ENCODE results near the gene DRC3.
A peak's percentile ranks its signal among the peaks of the same experiment; 100 is the strongest.

Gene DRC3

DNA sequence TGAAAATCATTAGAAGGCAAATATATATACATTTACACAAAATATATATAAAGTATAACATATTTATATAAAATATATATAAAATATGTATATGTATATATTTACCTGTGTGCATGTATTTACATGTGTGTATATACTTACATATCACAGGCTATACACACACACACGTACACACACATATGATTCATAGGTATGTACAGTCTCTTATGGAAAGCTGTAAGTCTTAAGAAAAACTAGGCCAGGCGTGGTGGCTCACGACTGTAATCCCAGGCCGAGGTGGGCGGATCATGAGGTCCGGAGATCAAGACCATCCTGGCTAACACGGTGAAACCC lies 15.1 kb upstream of the DRC3 start:
- peaks cover 26% of the 10 kb centered on the region for H3K4me1 ChIP-seq
- no peak overlapping the region for H3K27ac ChIP-seq
- H3K9me3 ChIP-seq (ENCODE audit: control insufficient read depth, low read length), result no peaks in the 10 kb centered on the region
- no peaks in the 10 kb centered on the region for H3K36me3 ChIP-seq (ENCODE audit: control insufficient read depth, insufficient read depth, low read length)
- H2AFZ ChIP-seq, result no peak overlapping the region
- H3K4me3 ChIP-seq (ENCODE audit: low read depth, low read length), result no peak overlapping the region
- H3K27me3 ChIP-seq (ENCODE audit: control insufficient read depth, insufficient read depth, low read length), result no peaks in the 10 kb centered on the region
- no peak overlapping the region for H3K9ac ChIP-seq
- peaks cover 50% of the 10 kb centered on the region for H3K79me2 ChIP-seq
- no peak overlapping the region for H3K4me2 ChIP-seq (ENCODE audit: low read length)
- TF ChIP-seq, protein P1, sequence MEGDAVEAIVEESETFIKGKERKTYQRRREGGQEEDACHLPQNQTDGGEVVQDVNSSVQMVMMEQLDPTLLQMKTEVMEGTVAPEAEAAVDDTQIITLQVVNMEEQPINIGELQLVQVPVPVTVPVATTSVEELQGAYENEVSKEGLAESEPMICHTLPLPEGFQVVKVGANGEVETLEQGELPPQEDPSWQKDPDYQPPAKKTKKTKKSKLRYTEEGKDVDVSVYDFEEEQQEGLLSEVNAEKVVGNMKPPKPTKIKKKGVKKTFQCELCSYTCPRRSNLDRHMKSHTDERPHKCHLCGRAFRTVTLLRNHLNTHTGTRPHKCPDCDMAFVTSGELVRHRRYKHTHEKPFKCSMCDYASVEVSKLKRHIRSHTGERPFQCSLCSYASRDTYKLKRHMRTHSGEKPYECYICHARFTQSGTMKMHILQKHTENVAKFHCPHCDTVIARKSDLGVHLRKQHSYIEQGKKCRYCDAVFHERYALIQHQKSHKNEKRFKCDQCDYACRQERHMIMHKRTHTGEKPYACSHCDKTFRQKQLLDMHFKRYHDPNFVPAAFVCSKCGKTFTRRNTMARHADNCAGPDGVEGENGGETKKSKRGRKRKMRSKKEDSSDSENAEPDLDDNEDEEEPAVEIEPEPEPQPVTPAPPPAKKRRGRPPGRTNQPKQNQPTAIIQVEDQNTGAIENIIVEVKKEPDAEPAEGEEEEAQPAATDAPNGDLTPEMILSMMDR (IDR thresholded peaks at IDR 0.05), result no peak

DNA sequence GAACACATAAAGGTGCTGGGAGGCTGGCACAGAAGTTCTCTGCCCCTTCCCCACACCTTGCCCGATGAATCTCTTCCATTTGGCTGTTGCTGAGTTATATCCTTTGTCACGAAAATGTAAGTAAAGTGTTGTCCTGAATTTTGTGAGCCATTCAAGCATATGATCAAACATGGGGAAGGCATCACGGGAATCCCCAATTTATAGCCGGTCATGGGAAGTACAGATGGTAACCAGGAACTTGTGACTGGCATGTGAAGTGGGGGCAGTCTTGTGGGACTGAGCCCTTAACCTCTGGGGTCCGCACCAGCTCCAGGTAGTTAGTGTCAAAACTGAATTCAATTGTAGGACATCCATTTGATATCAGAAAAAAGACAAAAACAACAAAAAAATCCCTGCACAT lies 13.7 kb upstream of the DRC3 start:
- H3K4me3 ChIP-seq (ENCODE audit: low read depth, low read length), result no peak overlapping the region
- H3K9me3 ChIP-seq (ENCODE audit: control insufficient read depth, low read length), result no peaks in the 10 kb centered on the region
- no peak overlapping the region for H2AFZ ChIP-seq
- no peaks in the 10 kb centered on the region for H3K27me3 ChIP-seq (ENCODE audit: control insufficient read depth, insufficient read depth, low read length)
- TF ChIP-seq, protein P1 (IDR thresholded peaks at IDR 0.05), result no peak
- peaks cover 26% of the 10 kb centered on the region for H3K4me1 ChIP-seq
- H3K9ac ChIP-seq, result no peak overlapping the region
- no peaks in the 10 kb centered on the region for H3K36me3 ChIP-seq (ENCODE audit: control insufficient read depth, insufficient read depth, low read length)
- H3K27ac ChIP-seq, result peak overlapping the region; percentile 46
- H3K4me2 ChIP-seq (ENCODE audit: low read length), result peak overlapping the region; percentile 9
- H3K79me2 ChIP-seq, result peaks cover 39% of the 10 kb centered on the region

DNA sequence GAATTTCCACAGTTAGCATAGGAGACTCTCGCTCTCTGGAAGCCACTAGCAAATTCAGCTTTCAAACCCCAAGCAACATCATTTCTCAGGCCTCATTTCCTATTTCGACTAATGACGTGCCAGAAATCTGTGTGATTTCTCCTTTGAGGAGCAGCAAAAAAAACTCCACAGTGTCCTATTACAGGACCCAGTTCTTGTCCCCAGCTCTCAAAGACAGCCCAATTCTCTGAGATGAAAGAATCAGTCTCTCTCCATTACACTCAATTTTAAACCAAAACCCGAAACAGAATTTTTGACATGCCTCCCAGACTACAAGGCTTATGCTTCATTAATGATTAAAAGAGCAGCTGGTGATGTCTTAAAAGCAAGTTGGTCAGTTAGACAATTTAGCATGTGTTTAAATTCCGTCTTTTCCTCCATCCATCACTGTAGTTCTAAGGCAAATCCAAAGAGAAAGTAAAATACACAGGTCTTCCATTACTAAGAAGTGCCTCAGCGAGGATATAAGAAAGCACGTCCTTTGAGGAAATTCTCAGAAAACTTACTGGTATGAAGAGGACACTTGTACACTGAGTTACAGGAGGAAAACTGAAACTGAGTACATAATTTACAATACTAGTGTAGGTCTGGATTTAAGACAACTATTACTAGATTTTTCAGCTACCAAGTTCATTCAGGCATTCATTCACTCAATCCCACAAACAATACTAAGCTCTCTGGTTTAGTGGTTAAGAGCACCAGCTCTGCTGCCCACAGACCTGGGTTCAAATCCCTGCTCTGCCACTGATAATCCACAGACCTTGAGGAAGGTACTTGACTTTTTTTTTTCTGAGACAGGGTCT lies 12.9 kb upstream of the DRC3 start:
- TF ChIP-seq, protein P1 (IDR thresholded peaks at IDR 0.05), result no peak
- no peak overlapping the region for H3K9ac ChIP-seq
- peak overlapping the region; percentile 46 for H3K27ac ChIP-seq
- peaks cover 26% of the 10 kb centered on the region for H3K4me1 ChIP-seq
- H3K9me3 ChIP-seq (ENCODE audit: control insufficient read depth, low read length), result no peaks in the 10 kb centered on the region
- H3K4me3 ChIP-seq (ENCODE audit: low read depth, low read length), result no peak overlapping the region
- no peaks in the 10 kb centered on the region for H3K36me3 ChIP-seq (ENCODE audit: control insufficient read depth, insufficient read depth, low read length)
- H3K4me2 ChIP-seq (ENCODE audit: low read length), result peak overlapping the region; percentile 46
- peaks cover 37% of the 10 kb centered on the region for H3K79me2 ChIP-seq
- H3K27me3 ChIP-seq (ENCODE audit: control insufficient read depth, insufficient read depth, low read length), result no peaks in the 10 kb centered on the region
- H2AFZ ChIP-seq, result no peak overlapping the region

DNA sequence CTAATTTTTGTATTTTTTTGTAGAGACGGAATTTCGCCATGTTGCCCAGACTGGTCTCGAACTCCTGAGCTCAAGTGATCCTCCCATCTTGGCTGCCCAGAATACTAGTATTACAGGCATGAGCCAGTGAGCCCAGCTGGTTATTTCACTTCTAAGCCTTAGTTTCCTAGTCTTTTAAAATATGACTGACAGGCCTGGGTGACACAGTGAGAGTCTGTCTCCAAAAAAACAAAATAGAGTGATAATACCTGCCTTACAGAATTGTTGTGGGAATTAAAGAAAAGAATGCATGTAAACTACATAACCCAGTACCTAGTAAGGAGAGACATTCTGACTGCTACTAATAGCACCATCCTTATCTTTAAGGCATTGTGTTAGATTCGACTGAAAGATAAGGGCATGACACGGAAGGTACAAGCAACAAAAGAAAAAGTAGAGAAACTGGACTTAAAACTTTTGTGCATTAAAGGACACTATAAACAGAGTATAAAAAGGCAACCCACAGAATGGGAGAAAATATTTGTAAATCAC lies 12.1 kb upstream of the DRC3 start:
- no peak overlapping the region for H3K4me3 ChIP-seq (ENCODE audit: low read depth, low read length)
- TF ChIP-seq, protein P1 (IDR thresholded peaks at IDR 0.05), result no peak
- no peak overlapping the region for H2AFZ ChIP-seq
- H3K9ac ChIP-seq, result no peak overlapping the region
- H3K4me1 ChIP-seq, result peaks cover 30% of the 10 kb centered on the region
- H3K36me3 ChIP-seq (ENCODE audit: control insufficient read depth, insufficient read depth, low read length), result no peaks in the 10 kb centered on the region
- no peaks in the 10 kb centered on the region for H3K27me3 ChIP-seq (ENCODE audit: control insufficient read depth, insufficient read depth, low read length)
- peaks cover 37% of the 10 kb centered on the region for H3K79me2 ChIP-seq
- no peak overlapping the region for H3K27ac ChIP-seq
- no peaks in the 10 kb centered on the region for H3K9me3 ChIP-seq (ENCODE audit: control insufficient read depth, low read length)
- H3K4me2 ChIP-seq (ENCODE audit: low read length), result peak overlapping the region; percentile 23

DNA sequence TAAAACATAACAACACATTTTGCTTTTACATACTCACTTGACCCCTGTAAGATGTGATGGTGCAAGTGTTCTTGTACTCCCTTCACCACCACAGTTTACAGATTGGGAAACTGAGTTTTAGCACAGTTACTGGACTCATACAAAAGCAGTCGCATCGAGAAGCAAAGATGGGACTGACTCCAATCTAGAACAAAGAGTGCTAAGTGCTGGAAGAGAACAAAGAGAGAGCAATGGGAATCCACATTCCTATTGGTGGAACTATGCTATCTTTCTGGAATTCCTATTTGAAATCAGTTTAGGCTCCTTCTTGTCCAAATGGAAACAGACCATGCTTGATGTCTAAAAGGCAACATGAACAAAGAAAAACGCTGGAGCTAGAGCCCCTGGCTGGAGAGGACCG lies 9.6 kb upstream of the DRC3 start:
- no peak overlapping the region for H3K27ac ChIP-seq
- no peaks in the 10 kb centered on the region for H3K27me3 ChIP-seq (ENCODE audit: control insufficient read depth, insufficient read depth, low read length)
- no peaks in the 10 kb centered on the region for H3K36me3 ChIP-seq (ENCODE audit: control insufficient read depth, insufficient read depth, low read length)
- no peak overlapping the region for H3K4me2 ChIP-seq (ENCODE audit: low read length)
- H3K9ac ChIP-seq, result no peak overlapping the region
- no peaks in the 10 kb centered on the region for H3K9me3 ChIP-seq (ENCODE audit: control insufficient read depth, low read length)
- H2AFZ ChIP-seq, result no peak overlapping the region
- H3K4me1 ChIP-seq, result peaks cover 34% of the 10 kb centered on the region
- H3K79me2 ChIP-seq, result peaks cover 37% of the 10 kb centered on the region
- H3K4me3 ChIP-seq (ENCODE audit: low read depth, low read length), result no peak overlapping the region
- TF ChIP-seq, protein P1 (IDR thresholded peaks at IDR 0.05), result no peak

All from parathyroid adenoma (tissue), 2 donors.